Right kidney (tissue), 9 donors: ENCODE measurements around the gene DSC2.
A peak's percentile ranks its signal among the peaks of the same experiment; 100 is the strongest.
"Not testable (repeated sequence)": the region's sequence is repeated elsewhere in the genome, so short reads cannot be mapped to it uniquely, and the experiment has no call there.

ENCODE experiments used
- DNase-seq: peaks from one replicate; pipeline ENCODE4 v3.0.0-alpha.2; 2016
- long read RNA-seq, 8 donors: transcript quantifications; one replicate each; lab custom pipeline, GENCODE V29; 2026

DSC2 gene
- long read RNA-seq, donor 1: 0 reads
- long read RNA-seq, donor 2, full-length matches to known transcripts: 1 of 1 reads
- long read RNA-seq, donor 2, partial matches to known transcripts: 0 of 1 reads
- long read RNA-seq, donor 2, other reads (novel, unspliced or antisense): 0 of 1 reads
- long read RNA-seq, donor 3, full-length matches to known transcripts: 1 of 1 reads
- long read RNA-seq, donor 3, partial matches to known transcripts: 0 of 1 reads
- long read RNA-seq, donor 3, other reads (novel, unspliced or antisense): 0 of 1 reads
- long read RNA-seq, donor 4, full-length matches to known transcripts: 1 of 1 reads
- long read RNA-seq, donor 4, partial matches to known transcripts: 0 of 1 reads
- long read RNA-seq, donor 4, other reads (novel, unspliced or antisense): 0 of 1 reads
- long read RNA-seq, donor 5, full-length matches to known transcripts: 4 of 4 reads
- long read RNA-seq, donor 5, partial matches to known transcripts: 0 of 4 reads
- long read RNA-seq, donor 5, other reads (novel, unspliced or antisense): 0 of 4 reads
- long read RNA-seq, donor 6, full-length matches to known transcripts: 2 of 37 reads
- long read RNA-seq, donor 6, partial matches to known transcripts: 35 of 37 reads
- long read RNA-seq, donor 6, other reads (novel, unspliced or antisense): 0 of 37 reads
- long read RNA-seq, donor 7: 0 reads
- long read RNA-seq, donor 8, full-length matches to known transcripts: 2 of 2 reads
- long read RNA-seq, donor 8, partial matches to known transcripts: 0 of 2 reads
- long read RNA-seq, donor 8, other reads (novel, unspliced or antisense): 0 of 2 reads

GRCh38 chr18:31102025-31102684 lies at the start of gene DSC2:
DSC2 (minus strand) TSS chr18:31102421; CDS start chr18:31101971, 450 bp downstream.
- peak; percentile 86 for DNase-seq

- no peak for DNase-seq
These were observed 47.1 kb upstream of the DSC2 start for GRCh38 chr18:31149351-31149750.

- DNase-seq: no peak
These were observed 46.4 kb upstream of the DSC2 start for GRCh38 chr18:31148600-31148999.

- DNase-seq: no peak
These were observed 44.6 kb upstream of the DSC2 start for GRCh38 chr18:31146809-31147208.

- no peak for DNase-seq
These were observed 40.8 kb upstream of the DSC2 start for GRCh38 chr18:31143025-31143424.

- no peak for DNase-seq
These were observed 36.5 kb upstream of the DSC2 start for GRCh38 chr18:31138709-31139108.

- no peak for DNase-seq
These were observed 32.8 kb upstream of the DSC2 start for GRCh38 chr18:31134988-31135529.

GRCh38 chr18:31129398-31130115 lies 27.3 kb upstream of the DSC2 start:
- no peak for DNase-seq

- DNase-seq: no peak
These were observed 23.7 kb upstream of the DSC2 start for GRCh38 chr18:31125878-31126277.

- DNase-seq: not testable (repeated sequence)
These were observed 20.9 kb upstream of the DSC2 start for GRCh38 chr18:31123125-31123524.

GRCh38 chr18:31120594-31120993 lies 18.4 kb upstream of the DSC2 start:
- no peak for DNase-seq

GRCh38 chr18:31116853-31117595 lies 14.8 kb upstream of the DSC2 start:
- DNase-seq: no peak

- no peak for DNase-seq
These were observed 10.6 kb upstream of the DSC2 start for GRCh38 chr18:31112804-31113203.

- no peak for DNase-seq
These were observed 3.5 kb upstream of the DSC2 start for GRCh38 chr18:31105733-31106132.

- no peak for DNase-seq
These were observed 2.2 kb upstream of the DSC2 start for GRCh38 chr18:31104444-31104843.

- no peak for DNase-seq
These were observed 1.2 kb upstream of the DSC2 start for GRCh38 chr18:31103423-31103822.

- DNase-seq: no peak
These were observed 720 bp upstream of the DSC2 start for GRCh38 chr18:31102941-31103340.

GRCh38 chr18:31101183-31102024 lies 817 bp downstream of the DSC2 start:
- peak; percentile 75 for DNase-seq

GRCh38 chr18:31100436-31101182 lies 1.6 kb downstream of the DSC2 start:
- peak; percentile 68 for DNase-seq
